Sigmoid colon (tissue), 7 donors: Measurements from ENCODE around the gene AKR1E2. TPM values are rescaled to one million over a fixed set of nuclear protein-coding genes. Genes with fewer than 3 reads are reported as not detected.

ENCODE experiments used
- DNase-seq: peaks from one replicate; pipeline ENCODE4 v3.0.0-alpha.2; 2019
- H3K27ac ChIP-seq, 4 donors: fragments of 200-600 bp; sonication (generic); one replicate each; pipeline ENCODE4 v1.5.1; 2016 to 2019; ENCODE audit warnings: mild to moderate bottlenecking in 1 of 4
- H3K27me3 ChIP-seq, 3 donors: fragments of 200-600 bp; sonication (generic); one replicate each; pipeline ENCODE4 v1.5.1; 2019; ENCODE audit warnings: mild to moderate bottlenecking in 1 of 3
- H3K36me3 ChIP-seq, 4 donors: fragments of 200-600 bp; sonication (generic); one replicate each; pipeline ENCODE4 v1.5.1; 2016 to 2019
- H3K4me1 ChIP-seq, 4 donors: fragments of 200-600 bp; sonication (generic); one replicate each; pipeline ENCODE4 v1.5.1; 2017 to 2019
- H3K4me3 ChIP-seq, 4 donors: fragments of 200-600 bp; sonication (generic); one replicate each; pipeline ENCODE4 v1.5.1; 2017 to 2019; ENCODE audit warnings: mild to moderate bottlenecking in 2 of 4, moderate library complexity in 1 of 4
- H3K9me3 ChIP-seq, 4 donors: fragments of 200-600 bp in 3 of 4; sonication (generic) in 3 of 4; one replicate each; pipeline versions ENCODE4 v1.5.1 to v1.6.1; 2013 to 2019
- EP300 ChIP-seq, 4 donors: sonication (generic); formaldehyde crosslinking; IDR thresholded peaks; one replicate each; pipeline ENCODE4 v1.6.1; 2017; ENCODE audit warnings: antibody characterized with exemption in 4 of 4
- POLR2A ChIP-seq, 2 donors: fragments of 450-650 bp; IDR thresholded peaks; one replicate each; pipeline ENCODE4 v1.6.1; 2016; ENCODE audit warnings: antibody characterized with exemption in 2 of 2, mild to moderate bottlenecking in 2 of 2, moderate library complexity in 2 of 2
- POLR2AphosphoS5 ChIP-seq, 4 donors: sonication (generic); formaldehyde crosslinking; IDR thresholded peaks; one replicate each; pipeline ENCODE4 v1.6.1; 2017; ENCODE audit warnings: antibody characterized with exemption in 4 of 4
- WGBS, 2 donors: extraction: QIAGEN DNeasy Blood & Tissue Kit; methylation state at CpG; one replicate each; pipeline ENCODE4 v1.1.7; 2013; 5-methylcytosine and 5-hydroxymethylcytosine counted together
- intact Hi-C: fragments of 100-400 bp; cut with DNase I; formaldehyde crosslinking; loops from one replicate; pipeline ENCODE4 v1.15.1; 2023
- polyA plus RNA-seq, 3 donors: library from polyadenylated mRNA; stranded (reverse); fragments of 200-250 nt; gene quantifications; one replicate each; pipeline ENCODE4 v1.2.3, GENCODE V29; 2013
- total RNA-seq, 4 donors: library from RNA; depleted of rRNA; stranded (reverse); fragments of >200 nt; gene quantifications; one replicate each; pipeline ENCODE4 v1.1.0, GENCODE V29; 2016
- TF ChIP-seq, protein P1 (sequence below), 4 experiments: fragments of 450-650 bp in 3 of 4; fragments of 200-600 bp in 1 of 4; IDR thresholded peaks; one replicate each; pipeline ENCODE4 v1.5.1; 2016 to 2019; ENCODE audit warnings: antibody characterized with exemption in 4 of 4, mild to moderate bottlenecking in 3 of 4, moderate library complexity in 2 of 4
- donor health status: healthy with polysubstance abuse.
- donor health status: Bipolar disorder and iron deficiency.
- donor health status: healthy.

AKR1E2 gene
- total and polyA plus RNA-seq, 7 donors = 0.69 to 32.5 (median 13.8) TPM; not detected in 1

- H3K4me3 ChIP-seq = no peak overlapping the region
- H3K27ac ChIP-seq = no peak overlapping the region
- H3K9me3 ChIP-seq = no peaks in the 10 kb centered on the region
- TF ChIP-seq POLR2A (IDR thresholded peaks at IDR 0.05) (no peak), EP300 (IDR thresholded peaks at IDR 0.05) (no peak), POLR2AphosphoS5 (IDR thresholded peaks at IDR 0.05) (no peak)
- TF ChIP-seq, protein P1, sequence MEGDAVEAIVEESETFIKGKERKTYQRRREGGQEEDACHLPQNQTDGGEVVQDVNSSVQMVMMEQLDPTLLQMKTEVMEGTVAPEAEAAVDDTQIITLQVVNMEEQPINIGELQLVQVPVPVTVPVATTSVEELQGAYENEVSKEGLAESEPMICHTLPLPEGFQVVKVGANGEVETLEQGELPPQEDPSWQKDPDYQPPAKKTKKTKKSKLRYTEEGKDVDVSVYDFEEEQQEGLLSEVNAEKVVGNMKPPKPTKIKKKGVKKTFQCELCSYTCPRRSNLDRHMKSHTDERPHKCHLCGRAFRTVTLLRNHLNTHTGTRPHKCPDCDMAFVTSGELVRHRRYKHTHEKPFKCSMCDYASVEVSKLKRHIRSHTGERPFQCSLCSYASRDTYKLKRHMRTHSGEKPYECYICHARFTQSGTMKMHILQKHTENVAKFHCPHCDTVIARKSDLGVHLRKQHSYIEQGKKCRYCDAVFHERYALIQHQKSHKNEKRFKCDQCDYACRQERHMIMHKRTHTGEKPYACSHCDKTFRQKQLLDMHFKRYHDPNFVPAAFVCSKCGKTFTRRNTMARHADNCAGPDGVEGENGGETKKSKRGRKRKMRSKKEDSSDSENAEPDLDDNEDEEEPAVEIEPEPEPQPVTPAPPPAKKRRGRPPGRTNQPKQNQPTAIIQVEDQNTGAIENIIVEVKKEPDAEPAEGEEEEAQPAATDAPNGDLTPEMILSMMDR (IDR thresholded peaks at IDR 0.05) = no peak
- intact Hi-C loops = no loop called here
- no peak for DNase-seq
- no peaks in the 10 kb centered on the region for H3K36me3 ChIP-seq
- no peaks in the 10 kb centered on the region for H3K4me1 ChIP-seq
- WGBS, 2 donors = 85 to 90% methylated on average over 3 of the region's 3 CpGs
- no peaks in the 10 kb centered on the region for H3K27me3 ChIP-seq
These were observed 42.3 kb downstream of the AKR1E2 start for GRCh38 chr10:4868357-4868657.

DNA sequence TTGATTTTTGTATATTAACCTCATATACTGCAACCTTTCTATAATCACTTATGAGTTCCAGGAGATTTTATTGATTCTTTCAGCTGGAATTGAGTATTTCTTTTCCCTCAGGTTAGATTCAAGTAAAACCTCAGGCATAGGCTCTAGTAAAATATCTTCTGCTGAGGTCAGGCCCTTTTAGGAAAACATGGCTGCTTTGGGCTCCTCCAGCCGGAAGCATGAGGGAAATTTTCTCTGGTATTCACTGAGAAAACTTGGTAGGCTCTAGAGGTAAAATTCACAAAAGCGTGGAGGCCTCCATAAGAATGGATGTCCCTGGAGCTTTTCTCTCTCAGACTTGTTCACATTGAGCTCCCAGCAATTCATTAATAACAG is 56.7 kb downstream of the AKR1E2 start:
- WGBS, 2 donors = 81 to 90% methylated on average over 2 of the region's 2 CpGs
- H3K27ac ChIP-seq = no peak overlapping the region
- no peak for DNase-seq

GRCh38 chr10:4883079-4883739 is 57.2 kb downstream of the AKR1E2 start:
- intact Hi-C loops = no loop called here
- 78 to 85% methylated on average over 4 of the region's 4 CpGs for WGBS, 2 donors
- TF ChIP-seq POLR2A (IDR thresholded peaks at IDR 0.05) (no peak), POLR2AphosphoS5 (IDR thresholded peaks at IDR 0.05) (no peak), EP300 (IDR thresholded peaks at IDR 0.05) (no peak)
- TF ChIP-seq, protein P1 (IDR thresholded peaks at IDR 0.05) = no peak
- DNase-seq = no peak
- Histone ChIP-seq H3K36me3 (no peaks in the 10 kb centered on the region), H3K4me1 (no peaks in the 10 kb centered on the region), H3K9me3 (no peaks in the 10 kb centered on the region), H3K27ac (no peak overlapping the region), H3K27me3 (no peaks in the 10 kb centered on the region), H3K4me3 (no peak overlapping the region)

More for the DNA sequence above, 56.7 kb downstream of the AKR1E2 start:
- no peaks in the 10 kb centered on the region for H3K9me3 ChIP-seq
- H3K4me1 ChIP-seq = no peaks in the 10 kb centered on the region
- no peaks in the 10 kb centered on the region for H3K27me3 ChIP-seq
- TF ChIP-seq, protein P1 (IDR thresholded peaks at IDR 0.05) = no peak
- TF ChIP-seq EP300 (IDR thresholded peaks at IDR 0.05) (no peak), POLR2AphosphoS5 (IDR thresholded peaks at IDR 0.05) (no peak), POLR2A (IDR thresholded peaks at IDR 0.05) (no peak)
- H3K4me3 ChIP-seq = no peak overlapping the region
- intact Hi-C loops = no loop called here
- no peaks in the 10 kb centered on the region for H3K36me3 ChIP-seq

GRCh38 chr10:4885162-4885561 is 59.2 kb downstream of the AKR1E2 start:
- intact Hi-C loops = no loop called here
- no peak for DNase-seq
- TF ChIP-seq, protein P1 (IDR thresholded peaks at IDR 0.05) = no peak
- no peak for TF ChIP-seq POLR2AphosphoS5 (IDR thresholded peaks at IDR 0.05)
- TF ChIP-seq EP300 (IDR thresholded peaks at IDR 0.05) = no peak
- TF ChIP-seq POLR2A (IDR thresholded peaks at IDR 0.05) = no peak
- H3K4me3 ChIP-seq = no peak overlapping the region
- no peaks in the 10 kb centered on the region for H3K4me1 ChIP-seq
- no peaks in the 10 kb centered on the region for H3K27me3 ChIP-seq
- 47 to 55% methylated on average over 3 of the region's 3 CpGs for WGBS, 2 donors
- no peaks in the 10 kb centered on the region for H3K9me3 ChIP-seq
- H3K27ac ChIP-seq = no peak overlapping the region
- no peaks in the 10 kb centered on the region for H3K36me3 ChIP-seq

DNA sequence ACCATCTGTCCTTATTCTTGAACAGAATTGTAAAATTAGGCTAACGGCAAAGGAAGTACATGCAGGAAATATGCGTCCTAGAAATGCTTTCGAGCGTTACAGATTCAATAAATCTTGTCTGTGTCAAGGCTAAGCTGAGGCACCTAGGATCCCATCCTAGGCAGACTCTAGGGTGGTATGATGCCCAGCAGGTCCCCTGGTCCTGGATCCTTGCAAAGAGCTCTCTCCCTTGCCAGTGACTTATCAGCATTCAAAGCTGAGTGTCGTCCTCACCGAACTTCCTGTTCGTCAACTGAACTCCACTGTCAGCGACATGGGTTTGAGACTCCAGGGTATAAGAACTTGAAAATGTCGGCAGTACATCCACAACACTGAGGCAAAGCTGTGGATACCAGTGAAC is 61.5 kb downstream of the AKR1E2 start:
- Histone ChIP-seq H3K27me3 (no peaks in the 10 kb centered on the region), H3K4me1 (no peaks in the 10 kb centered on the region), H3K36me3 (no peaks in the 10 kb centered on the region), H3K27ac (no peak overlapping the region), H3K4me3 (no peak overlapping the region), H3K9me3 (no peaks in the 10 kb centered on the region)
- no peak for DNase-seq
- intact Hi-C loops = no loop called here
- TF ChIP-seq, protein P1 (IDR thresholded peaks at IDR 0.05) = no peak
- TF ChIP-seq POLR2AphosphoS5 (IDR thresholded peaks at IDR 0.05) = no peak
- TF ChIP-seq EP300 (IDR thresholded peaks at IDR 0.05) = no peak
- TF ChIP-seq POLR2A (IDR thresholded peaks at IDR 0.05) = no peak
- 67 to 90% methylated on average over 9 of the region's 9 CpGs for WGBS, 2 donors
